ENCODE measurements around the gene SETD6. TPM values are rescaled to one million over a fixed set of nuclear protein-coding genes. Genes with fewer than 3 reads are reported as not detected.

Gene SETD6
- total RNA-seq, 1 experiment from 2014 or later: 41.1 TPM

DNA sequence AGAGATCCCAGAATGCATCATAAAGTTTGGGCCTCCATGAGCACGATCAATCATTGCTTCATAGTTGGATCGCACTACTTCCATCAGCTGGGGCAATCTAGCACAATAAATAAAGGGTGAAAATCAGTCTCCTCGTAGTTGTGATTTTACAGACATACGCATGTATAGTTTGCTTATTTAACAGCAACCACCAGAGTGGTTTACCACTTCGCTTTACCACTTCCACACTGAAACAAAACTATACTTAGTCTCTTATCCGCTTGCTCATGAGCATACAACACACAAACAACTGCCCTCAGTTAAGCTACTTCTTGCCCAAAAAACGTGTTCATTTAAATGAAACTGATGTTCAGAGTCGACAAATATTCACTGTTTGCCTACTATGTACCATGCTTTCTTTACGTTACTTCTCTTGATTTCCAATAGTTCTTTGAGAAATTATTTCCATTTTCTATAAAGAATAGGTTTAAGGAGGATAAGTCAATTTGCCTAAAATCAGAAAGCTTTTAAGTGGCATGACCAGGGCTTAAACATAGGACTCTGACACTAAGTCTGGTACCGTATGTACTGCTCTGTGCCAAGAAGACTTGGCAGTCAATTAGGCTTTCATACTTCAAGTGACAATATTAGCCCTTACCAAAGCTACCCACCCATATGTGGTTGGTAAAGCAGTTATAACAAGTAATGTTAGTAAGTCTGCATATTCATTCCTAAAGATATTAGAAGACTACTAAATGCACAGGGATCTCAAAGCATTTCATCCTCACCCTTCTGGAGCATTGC is 22.0 kb downstream of the SETD6 start (continued):
- no peak for TF ChIP-seq STAT6 (CRISPR knock-in tag; conservative IDR thresholded peaks at IDR 0.05; ENCODE audit: low read depth)
- TF ChIP-seq, protein P1, sequence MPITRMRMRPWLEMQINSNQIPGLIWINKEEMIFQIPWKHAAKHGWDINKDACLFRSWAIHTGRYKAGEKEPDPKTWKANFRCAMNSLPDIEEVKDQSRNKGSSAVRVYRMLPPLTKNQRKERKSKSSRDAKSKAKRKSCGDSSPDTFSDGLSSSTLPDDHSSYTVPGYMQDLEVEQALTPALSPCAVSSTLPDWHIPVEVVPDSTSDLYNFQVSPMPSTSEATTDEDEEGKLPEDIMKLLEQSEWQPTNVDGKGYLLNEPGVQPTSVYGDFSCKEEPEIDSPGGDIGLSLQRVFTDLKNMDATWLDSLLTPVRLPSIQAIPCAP (CRISPR knock-in tag; IDR thresholded peaks at IDR 0.05): no peak
- no peak for TF ChIP-seq ZNF416 (CRISPR knock-in tag; IDR thresholded peaks at IDR 0.05)
- TF ChIP-seq MYBL2 (CRISPR knock-in tag; IDR thresholded peaks at IDR 0.05): no peak
- TF ChIP-seq CBFB (CRISPR knock-in tag; IDR thresholded peaks at IDR 0.05; ENCODE audit: low read depth): no peak
- TF ChIP-seq, protein P2, sequence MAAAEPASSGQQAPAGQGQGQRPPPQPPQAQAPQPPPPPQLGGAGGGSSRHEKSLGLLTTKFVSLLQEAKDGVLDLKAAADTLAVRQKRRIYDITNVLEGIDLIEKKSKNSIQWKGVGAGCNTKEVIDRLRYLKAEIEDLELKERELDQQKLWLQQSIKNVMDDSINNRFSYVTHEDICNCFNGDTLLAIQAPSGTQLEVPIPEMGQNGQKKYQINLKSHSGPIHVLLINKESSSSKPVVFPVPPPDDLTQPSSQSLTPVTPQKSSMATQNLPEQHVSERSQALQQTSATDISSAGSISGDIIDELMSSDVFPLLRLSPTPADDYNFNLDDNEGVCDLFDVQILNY (CRISPR knock-in tag; IDR thresholded peaks at IDR 0.05): no peak
- TF ChIP-seq, protein P3, sequence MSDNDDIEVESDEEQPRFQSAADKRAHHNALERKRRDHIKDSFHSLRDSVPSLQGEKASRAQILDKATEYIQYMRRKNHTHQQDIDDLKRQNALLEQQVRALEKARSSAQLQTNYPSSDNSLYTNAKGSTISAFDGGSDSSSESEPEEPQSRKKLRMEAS (CRISPR knock-in tag; IDR thresholded peaks at IDR 0.05): no peak
- TF ChIP-seq OVOL2 (CRISPR knock-in tag; IDR thresholded peaks at IDR 0.05; ENCODE audit: borderline replicate concordance): no peak
- no peak for TF ChIP-seq GRHL2 (CRISPR knock-in tag; IDR thresholded peaks at IDR 0.05; ENCODE audit: insufficient replicate concordance, severe bottlenecking)
- no peak for TF ChIP-seq NFYB (CRISPR knock-in tag; conservative IDR thresholded peaks at IDR 0.05; ENCODE audit: low read depth)

- CTCF ChIA-PET: no interaction called here
- H3K27me3 Mint-ChIP-seq (ENCODE audit: low read depth): no peaks in the 10 kb centered on the region
- no peaks in the 10 kb centered on the region for H3K9me3 Mint-ChIP-seq
- ATAC-seq (no peak), DNase-seq (ENCODE audit: low spot score) (no peak)
- H3K36me3 Mint-ChIP-seq: peaks cover 92% of the 10 kb centered on the region
- H3K27ac Mint-ChIP-seq: no peak overlapping the region
- no peaks in the 10 kb centered on the region for H3K4me1 Mint-ChIP-seq
- POLR2A ChIA-PET: interaction anchor here (0.6 kb wide), 1 partner anchor 20 kb away, joined by 3 read pairs; no protein-coding TSS in a partner anchor
- H3K4me3 Mint-ChIP-seq: no peak overlapping the region
- TF ChIP-seq HMGA2 (CRISPR knock-in tag; IDR thresholded peaks at IDR 0.05): no peak
- no peak for TF ChIP-seq ZSCAN18 (CRISPR knock-in tag; IDR thresholded peaks at IDR 0.05)
- TF ChIP-seq, protein P4, sequence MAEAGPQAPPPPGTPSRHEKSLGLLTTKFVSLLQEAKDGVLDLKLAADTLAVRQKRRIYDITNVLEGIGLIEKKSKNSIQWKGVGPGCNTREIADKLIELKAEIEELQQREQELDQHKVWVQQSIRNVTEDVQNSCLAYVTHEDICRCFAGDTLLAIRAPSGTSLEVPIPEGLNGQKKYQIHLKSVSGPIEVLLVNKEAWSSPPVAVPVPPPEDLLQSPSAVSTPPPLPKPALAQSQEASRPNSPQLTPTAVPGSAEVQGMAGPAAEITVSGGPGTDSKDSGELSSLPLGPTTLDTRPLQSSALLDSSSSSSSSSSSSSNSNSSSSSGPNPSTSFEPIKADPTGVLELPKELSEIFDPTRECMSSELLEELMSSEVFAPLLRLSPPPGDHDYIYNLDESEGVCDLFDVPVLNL (CRISPR knock-in tag; IDR thresholded peaks at IDR 0.05; ENCODE audit: borderline replicate concordance, low read depth): no peak
- no peak for TF ChIP-seq STAT6 (CRISPR knock-in tag; conservative IDR thresholded peaks at IDR 0.05; ENCODE audit: low read depth)
- no peak for TF ChIP-seq ATF6 (CRISPR knock-in tag; IDR thresholded peaks at IDR 0.05)
- TF ChIP-seq TEAD1 (CRISPR knock-in tag; IDR thresholded peaks at IDR 0.05): no peak
- TF ChIP-seq EMX1 (CRISPR knock-in tag; IDR thresholded peaks at IDR 0.05): no peak
- TF ChIP-seq ZNF396 (CRISPR knock-in tag; IDR thresholded peaks at IDR 0.05; ENCODE audit: borderline replicate concordance): no peak
- TF ChIP-seq ELF4 (CRISPR knock-in tag; IDR thresholded peaks at IDR 0.05; ENCODE audit: low read depth): no peak
- no peak for TF ChIP-seq ZNF281 (CRISPR knock-in tag; IDR thresholded peaks at IDR 0.05)
Observed at GRCh38 chr16:58541711-58542110, 26.4 kb downstream of the SETD6 start.

All from WTC11 (cell line).